Peyer's patch (tissue), 4 donors: ENCODE data around the gene TUBGCP5.

Source experiments
- CTCF ChIP-seq, 6 experiments: fragments of 450-650 bp in 4 of 6; fragments of 200-600 bp in 2 of 6; sonication (generic) in 1 of 6; IDR thresholded peaks; one replicate each; pipeline ENCODE4 v1.5.1; 2017 to 2019; ENCODE audit warnings: antibody characterized with exemption in 6 of 6, mild to moderate bottlenecking in 3 of 6, moderate library complexity in 1 of 6
- POLR2A ChIP-seq, 2 donors: fragments of 450-650 bp; IDR thresholded peaks; one replicate each; pipeline ENCODE4 v1.5.1; 2017; ENCODE audit warnings: antibody characterized with exemption in 2 of 2, mild to moderate bottlenecking in 2 of 2, moderate library complexity in 2 of 2

- TF ChIP-seq CTCF (IDR thresholded peaks at IDR 0.05) (no peak), POLR2A (IDR thresholded peaks at IDR 0.05) (no peak)
These were observed 25.7 kb downstream of the TUBGCP5 start for GRCh38 chr15:23013681-23014080.
